Nephron progenitor cell (in vitro differentiated cells): Measurements from ENCODE around the gene KREMEN1.
A peak's percentile ranks its signal among the peaks of the same experiment; 100 is the strongest.
"Not testable (repeated sequence)": the region's sequence is repeated elsewhere in the genome, so short reads cannot be mapped to it uniquely, and the experiment has no call there.

Experiments
- DNase-seq: peaks from one replicate; pipeline ENCODE4 v3.0.0; 2021
- H3K27ac Mint-ChIP-seq: 2 replicates; pipeline ENCODE4 v1.8.0; 2021; ENCODE audit warnings: mild to moderate bottlenecking, moderate library complexity, mixed read lengths
- H3K27me3 Mint-ChIP-seq: 2 replicates; pipeline ENCODE4 v1.8.0; 2021; ENCODE audit warnings: mild to moderate bottlenecking, low read depth, mixed read lengths; ENCODE audit not compliant: poor library complexity
- H3K36me3 Mint-ChIP-seq: 2 replicates; pipeline ENCODE4 v1.8.0; 2021; ENCODE audit warnings: low read depth, mixed read lengths
- H3K4me1 Mint-ChIP-seq: 2 replicates; pipeline ENCODE4 v1.8.0; 2021; ENCODE audit warnings: mixed read lengths
- H3K4me3 Mint-ChIP-seq: 2 replicates; pipeline ENCODE4 v1.8.0; 2021; ENCODE audit warnings: mild to moderate bottlenecking, moderate library complexity, mixed read lengths
- H3K9me3 Mint-ChIP-seq: 2 replicates; pipeline ENCODE4 v1.8.0; 2021; ENCODE audit warnings: mild to moderate bottlenecking, moderate library complexity, mixed read lengths
- CTCF ChIP-seq: fragments of 200-600 bp; sonication (generic); IDR thresholded peaks from 2 replicates; pipeline ENCODE4 v1.5.0; 2021; ENCODE audit warnings: antibody characterized with exemption

The KREMEN1 gene

DNA sequence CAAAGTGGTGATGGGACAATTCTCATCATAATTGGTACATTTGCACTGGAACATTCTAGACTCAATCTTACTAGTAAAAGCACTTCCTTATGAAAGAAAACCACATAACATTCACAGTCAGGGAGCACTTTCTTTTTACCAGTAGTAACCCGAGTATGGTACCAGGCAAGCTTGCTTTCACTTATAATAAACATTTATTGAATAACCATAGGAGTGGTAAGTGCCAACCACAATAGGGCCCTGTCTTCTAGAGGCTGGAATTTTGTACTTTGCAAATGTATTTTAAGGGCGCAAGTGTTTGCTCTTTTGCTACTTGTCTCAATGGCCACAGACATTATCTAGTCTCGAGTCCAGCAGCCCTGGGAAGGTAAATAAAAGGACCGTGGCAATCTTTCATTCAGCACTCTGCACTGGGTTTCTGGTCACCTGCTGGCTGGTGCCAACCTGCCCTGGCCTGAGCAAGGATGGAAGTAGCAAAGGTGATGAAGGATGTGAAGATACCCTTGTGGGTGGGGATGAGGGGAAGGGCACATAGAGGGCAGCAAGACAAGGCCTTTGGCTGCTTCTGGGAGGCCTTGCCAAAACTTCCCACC, 35.4 kb upstream of the KREMEN1 start:
- TF ChIP-seq CTCF, result no peak
- no peaks in the 10 kb centered on the region for H3K9me3 Mint-ChIP-seq
- H3K27ac Mint-ChIP-seq, result peak overlapping the region; percentile 38
- no peaks in the 10 kb centered on the region for H3K27me3 Mint-ChIP-seq
- H3K4me3 Mint-ChIP-seq, result no peak overlapping the region
- DNase-seq, result no peak
- H3K36me3 Mint-ChIP-seq, result no peaks in the 10 kb centered on the region
- H3K4me1 Mint-ChIP-seq, result peaks cover 52% of the 10 kb centered on the region

- H3K4me3 Mint-ChIP-seq, result no peak overlapping the region
- no peaks in the 10 kb centered on the region for H3K27me3 Mint-ChIP-seq
- no peaks in the 10 kb centered on the region for H3K9me3 Mint-ChIP-seq
- no peak for DNase-seq
- no peak for TF ChIP-seq CTCF
- H3K27ac Mint-ChIP-seq, result peak overlapping the region; percentile 66
- peaks cover 9% of the 10 kb centered on the region for H3K36me3 Mint-ChIP-seq
- H3K4me1 Mint-ChIP-seq, result peaks cover 46% of the 10 kb centered on the region
Observed at GRCh38 chr22:29039148-29039547, 33.7 kb upstream of the KREMEN1 start.

GRCh38 chr22:29039684-29040083, 33.2 kb upstream of the KREMEN1 start:
- Mint-ChIP-seq H3K36me3 (peaks cover 14% of the 10 kb centered on the region), H3K4me1 (peaks cover 40% of the 10 kb centered on the region)
- H3K4me3 Mint-ChIP-seq, H3K27ac Mint-ChIP-seq, DNase-seq, H3K27me3 Mint-ChIP-seq, H3K9me3 Mint-ChIP-seq: not testable (repeated sequence)

GRCh38 chr22:29040385-29041275, 32.2 kb upstream of the KREMEN1 start:
- no peaks in the 10 kb centered on the region for H3K9me3 Mint-ChIP-seq
- DNase-seq, result peak; percentile 68

GRCh38 chr22:29041408-29041807, 31.4 kb upstream of the KREMEN1 start:
- no peak for TF ChIP-seq CTCF
- Mint-ChIP-seq H3K36me3 (peaks cover 22% of the 10 kb centered on the region), H3K27ac (peak overlapping the region; percentile 69), H3K4me1 (peaks cover 35% of the 10 kb centered on the region), H3K9me3 (no peaks in the 10 kb centered on the region), H3K27me3 (no peaks in the 10 kb centered on the region), H3K4me3 (no peak overlapping the region)
- no peak for DNase-seq

More at GRCh38 chr22:29040385-29041275, 32.2 kb upstream of the KREMEN1 start:
- Mint-ChIP-seq H3K4me3 (no peak overlapping the region), H3K27ac (no peak overlapping the region), H3K4me1 (peaks cover 35% of the 10 kb centered on the region), H3K27me3 (no peaks in the 10 kb centered on the region), H3K36me3 (peaks cover 14% of the 10 kb centered on the region)
- TF ChIP-seq CTCF, result peak; percentile 99

GRCh38 chr22:29043906-29044575, 28.8 kb upstream of the KREMEN1 start:
- Mint-ChIP-seq H3K4me3 (no peak overlapping the region), H3K36me3 (peaks cover 41% of the 10 kb centered on the region), H3K9me3 (no peaks in the 10 kb centered on the region), H3K27me3 (no peaks in the 10 kb centered on the region), H3K27ac (peak overlapping the region; percentile 81), H3K4me1 (peaks cover 27% of the 10 kb centered on the region)
- no peak for TF ChIP-seq CTCF
- no peak for DNase-seq
